IMR-90 (cell line): ENCODE data around the gene PRRC2A. TPM values are rescaled to one million over a fixed set of nuclear protein-coding genes. Genes with fewer than 3 reads are reported as not detected.

Experiments used
- ATAC-seq: fragments of 200-7000 bp; cut with Tn5 transposase; 2 replicates; pipeline ENCODE4 v1.9.1; 2020; ENCODE audit warnings: low read depth, mild to moderate bottlenecking, moderate library complexity
- BruUV-seq: library from RNA; stranded (reverse); fragments of 400-500 nt; replicated peaks from 2 replicates; lab custom pipeline; 2021; lab: Mats Ljungman, UMichigan
- CTCF ChIA-PET: fragments of 300-600 bp; formaldehyde crosslinking; extraction: SDS; loops from one replicate; lab custom pipeline; 2021; ENCODE audit warnings: antibody characterized with exemption; lab: Yijun Ruan, JAX
- POLR2A ChIA-PET: fragments of 300-600 bp; sonication (Branson Sonifier 250); formaldehyde crosslinking; loops from one replicate; lab custom pipeline; 2022; ENCODE audit warnings: antibody characterized with exemption; ENCODE audit not compliant: unreplicated experiment; lab: Charles Lee
- DNase-seq: peaks from one replicate; pipeline ENCODE4 v3.0.0; 2013
- H2AFZ ChIP-seq: replicated peaks from 2 replicates; pipeline ENCODE3; 2013; ENCODE audit warnings: low read length, mild to moderate bottlenecking; ENCODE audit not compliant: poor library complexity
- H2AK5ac ChIP-seq: 2 replicates; pipeline ENCODE4 v1.6.1; 2013; ENCODE audit warnings: low read depth, low read length, inconsistent platforms
- H2AK9ac ChIP-seq: replicated peaks from 2 replicates; pipeline ENCODE3; 2013; ENCODE audit warnings: mild to moderate bottlenecking, low read depth, low read length, moderate library complexity; ENCODE audit not compliant: poor library complexity
- H2BK120ac ChIP-seq: 2 replicates; pipeline ENCODE4 v1.6.1; 2013; ENCODE audit warnings: low read depth, low read length, inconsistent platforms
- H2BK15ac ChIP-seq: 3 replicates; pipeline ENCODE4 v1.6.1; 2013; ENCODE audit warnings: low read depth, low read length, inconsistent platforms
- H2BK20ac ChIP-seq: 2 replicates; pipeline ENCODE4 v1.6.1; 2013; ENCODE audit warnings: low read depth, mild to moderate bottlenecking, inconsistent platforms, low read length, moderate library complexity
- H2BK5ac ChIP-seq: 2 replicates; pipeline ENCODE4 v1.6.1; 2013; ENCODE audit warnings: mild to moderate bottlenecking, low read depth, low read length, inconsistent platforms; ENCODE audit not compliant: poor library complexity, severe bottlenecking
- H3K14ac ChIP-seq: replicated peaks from 2 replicates; pipeline ENCODE4 v1.6.1; 2013; ENCODE audit warnings: low read depth, low read length, inconsistent platforms
- H3K18ac ChIP-seq: 2 replicates; pipeline ENCODE4 v1.6.1; 2013; ENCODE audit warnings: low read depth, low read length, control low read depth
- H3K23ac ChIP-seq: 2 replicates; pipeline ENCODE4 v1.6.1; 2013; ENCODE audit warnings: low read depth, low read length, inconsistent platforms
- H3K27ac ChIP-seq: 2 replicates; pipeline ENCODE4 v1.5.1; 2013; ENCODE audit warnings: mild to moderate bottlenecking, control low read depth, low read length; ENCODE audit not compliant: insufficient read depth
- H3K27me3 ChIP-seq: 2 replicates; pipeline ENCODE4 v1.6.1; 2013; ENCODE audit warnings: low read length; ENCODE audit not compliant: control insufficient read depth, insufficient read depth
- H3K36me3 ChIP-seq: 2 replicates; pipeline ENCODE4 v1.6.1; 2013; ENCODE audit warnings: low read length, mixed read lengths; ENCODE audit not compliant: control insufficient read depth, insufficient read depth
- H3K4ac ChIP-seq: 2 replicates; pipeline ENCODE4 v1.6.1; 2013; ENCODE audit warnings: low read depth, low read length, inconsistent platforms
- H3K4me1 ChIP-seq: 2 replicates; pipeline ENCODE4 v1.6.1; 2013; ENCODE audit warnings: low read length, mixed read lengths; ENCODE audit not compliant: control insufficient read depth, insufficient read depth
- H3K4me2 ChIP-seq: 2 replicates; pipeline ENCODE4 v1.6.1; 2013; ENCODE audit warnings: low read depth, mild to moderate bottlenecking, control low read depth, low read length, moderate library complexity
- H3K4me3 ChIP-seq: 2 replicates; pipeline ENCODE4 v1.5.1; 2013; ENCODE audit warnings: low read depth, mild to moderate bottlenecking, control low read depth, low read length, moderate library complexity; ENCODE audit not compliant: insufficient read depth
- H3K56ac ChIP-seq: 2 replicates; pipeline ENCODE4 v1.6.1; 2013; ENCODE audit warnings: low read length, inconsistent platforms; ENCODE audit not compliant: insufficient read depth; ENCODE audit errors: extremely low read depth
- H3K79me1 ChIP-seq, 2 experiments: 2 replicates each; pipeline ENCODE4 v1.6.1; 2013; ENCODE audit warnings: low read length in 2 of 2, inconsistent platforms in 1 of 2, low read depth in 1 of 2
- H3K9ac ChIP-seq: 2 replicates; pipeline ENCODE4 v1.6.1; 2013; ENCODE audit warnings: low read depth, low read length, control low read depth
- H3K9me1 ChIP-seq: 2 replicates; pipeline ENCODE4 v1.6.1; 2013; ENCODE audit warnings: low read length, inconsistent platforms; ENCODE audit not compliant: insufficient read depth
- H3K9me3 ChIP-seq: 2 replicates; pipeline ENCODE4 v1.6.1; 2013; ENCODE audit warnings: low read length; ENCODE audit not compliant: control insufficient read depth, insufficient read depth
- H4K20me1 ChIP-seq: 2 replicates; pipeline ENCODE4 v1.6.1; 2013; ENCODE audit warnings: low read length, inconsistent platforms; ENCODE audit not compliant: insufficient read depth
- H4K5ac ChIP-seq: 2 replicates; pipeline ENCODE4 v1.6.1; 2013; ENCODE audit warnings: mild to moderate bottlenecking, low read depth, low read length, control low read depth
- H4K8ac ChIP-seq, 2 experiments: 2 replicates each; pipeline ENCODE4 v1.6.1; 2013; ENCODE audit warnings: low read depth in 2 of 2, low read length in 2 of 2, control low read depth in 1 of 2, inconsistent platforms in 1 of 2
- H4K91ac ChIP-seq: 2 replicates; pipeline ENCODE4 v1.6.1; 2013; ENCODE audit warnings: low read depth, low read length, inconsistent platforms; ENCODE audit not compliant: insufficient read depth
- BHLHE40 ChIP-seq: fragments of 150-350 bp; IDR thresholded peaks from 2 replicates; pipeline ENCODE4 v1.6.1; 2016; ENCODE audit warnings: mild to moderate bottlenecking, low read depth, low read length
- WGBS, 2 experiments: methylation state at CpG; one replicate each; pipeline versions ENCODE4 v1.1.5 to v1.1.7; 2013; ENCODE audit warnings: missing lambda C conversion rate in 2 of 2; ENCODE audit not compliant: insufficient read length in 1 of 2; ENCODE audit errors: extremely low coverage in 2 of 2; 5-methylcytosine and 5-hydroxymethylcytosine counted together
- dilution Hi-C: fragments of 300-500 bp; cut with HindIII; formaldehyde crosslinking; loops from one replicate; pipeline ENCODE4 v1.14.3; 2018; ENCODE audit warnings: low sequenced_read_pairs; ENCODE audit not compliant: unreplicated experiment
- in situ Hi-C: fragments of 300-500 bp; cut with MboI; formaldehyde crosslinking; loops from 3 replicates; pipeline ENCODE4 v1.14.3; 2019; ENCODE audit warnings: low sequenced_read_pairs, inconsistent platforms, mixed read lengths
- intact Hi-C: fragments of 100-400 bp; cut with micrococcal nuclease; formaldehyde crosslinking; loops from 2 replicates; pipeline ENCODE4 v1.10.0; 2022
- polyA plus RNA-seq, 3 experiments: library from polyadenylated mRNA; depleted of rRNA; stranded (reverse); fragments of >200 nt; gene quantifications; 2 replicates each; pipeline ENCODE4 v1.2.3, GENCODE V29; 2012; ENCODE audit warnings: low replicate concordance in 1 of 3
- total RNA-seq: library from RNA; depleted of rRNA; stranded (reverse); fragments of >200 nt; gene quantifications from 2 replicates; pipeline ENCODE4 v1.2.3, GENCODE V29; 2012
- TF ChIP-seq, protein P1 (sequence below): conservative IDR thresholded peaks from 2 replicates; pipeline ENCODE4 v1.5.1; 2012; ENCODE audit warnings: mild to moderate bottlenecking, low read depth, low read length, improper control_type of control experiment

PRRC2A gene
- total and polyA plus RNA-seq, 2 of the 4 experiments (the other 2 are of a cell fraction) = 7.7 to 88.6 TPM

DNA sequence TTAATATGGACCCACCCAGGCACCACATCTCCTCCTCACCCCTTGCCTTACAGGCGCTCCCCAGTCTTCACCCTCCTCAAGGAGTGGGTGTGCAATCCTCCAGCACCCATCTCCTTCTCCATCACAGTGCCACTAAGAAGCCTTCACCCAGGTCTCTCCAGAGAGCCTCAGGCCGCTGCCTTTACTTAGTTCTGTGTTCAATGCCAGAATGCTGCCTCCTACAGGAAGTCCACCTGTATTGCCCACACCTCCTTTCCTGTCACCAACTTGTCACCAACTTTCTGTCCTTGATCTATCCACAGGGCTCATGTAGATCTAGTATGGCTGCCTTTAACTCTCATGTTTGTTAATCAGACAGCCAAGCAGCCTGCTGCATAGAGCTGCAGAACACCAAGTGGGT is 35.0 kb upstream of the PRRC2A start:
- H3K27me3 ChIP-seq = peaks cover 11% of the 10 kb centered on the region
- no peak overlapping the region for H3K14ac ChIP-seq
- H3K27ac ChIP-seq = no peak overlapping the region
- H3K4me1 ChIP-seq = peaks cover 4% of the 10 kb centered on the region; the same call in 1 of the 2 replicates
- intact Hi-C loops = no loop called here
- H2AK5ac ChIP-seq = no peak overlapping the region
- H2AFZ ChIP-seq = no peak overlapping the region
- no peaks in the 10 kb centered on the region; the same call in 1 of the 2 replicates for H3K9me1 ChIP-seq
- no peak overlapping the region for H4K8ac ChIP-seq
- H3K4me2 ChIP-seq = no peak overlapping the region
- no peaks in the 10 kb centered on the region for H4K20me1 ChIP-seq
- dilution Hi-C loops = no loop called here
- no peak overlapping the region for H4K5ac ChIP-seq
- no peak overlapping the region for H2BK5ac ChIP-seq
- CTCF ChIA-PET = interaction anchor here (1.2 to 1.4 kb wide), 2 partner anchors 34 to 39 kb away, joined by 4 to 8 read pairs; partner anchors contain the start of genes ATP6V1G2 and NFKBIL1
- no CpG with 5 or more reads among the region's 2 CpGs for WGBS, 2 experiments
- H3K9ac ChIP-seq = no peak overlapping the region
- no peak overlapping the region for H2BK120ac ChIP-seq
- no peaks in the 10 kb centered on the region for H3K9me3 ChIP-seq
- H2BK20ac ChIP-seq = no peak overlapping the region
- no peak overlapping the region for H3K18ac ChIP-seq
- H2BK15ac ChIP-seq = no peak overlapping the region
- no peak overlapping the region for H3K23ac ChIP-seq
- no peaks in the 10 kb centered on the region for H3K36me3 ChIP-seq
- no peak overlapping the region for H3K4me3 ChIP-seq
- TF ChIP-seq, protein P1, sequence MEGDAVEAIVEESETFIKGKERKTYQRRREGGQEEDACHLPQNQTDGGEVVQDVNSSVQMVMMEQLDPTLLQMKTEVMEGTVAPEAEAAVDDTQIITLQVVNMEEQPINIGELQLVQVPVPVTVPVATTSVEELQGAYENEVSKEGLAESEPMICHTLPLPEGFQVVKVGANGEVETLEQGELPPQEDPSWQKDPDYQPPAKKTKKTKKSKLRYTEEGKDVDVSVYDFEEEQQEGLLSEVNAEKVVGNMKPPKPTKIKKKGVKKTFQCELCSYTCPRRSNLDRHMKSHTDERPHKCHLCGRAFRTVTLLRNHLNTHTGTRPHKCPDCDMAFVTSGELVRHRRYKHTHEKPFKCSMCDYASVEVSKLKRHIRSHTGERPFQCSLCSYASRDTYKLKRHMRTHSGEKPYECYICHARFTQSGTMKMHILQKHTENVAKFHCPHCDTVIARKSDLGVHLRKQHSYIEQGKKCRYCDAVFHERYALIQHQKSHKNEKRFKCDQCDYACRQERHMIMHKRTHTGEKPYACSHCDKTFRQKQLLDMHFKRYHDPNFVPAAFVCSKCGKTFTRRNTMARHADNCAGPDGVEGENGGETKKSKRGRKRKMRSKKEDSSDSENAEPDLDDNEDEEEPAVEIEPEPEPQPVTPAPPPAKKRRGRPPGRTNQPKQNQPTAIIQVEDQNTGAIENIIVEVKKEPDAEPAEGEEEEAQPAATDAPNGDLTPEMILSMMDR = peak; percentile 29; the same call in 1 of the 2 replicates
- TF ChIP-seq BHLHE40 = no peak
- no peak overlapping the region for H3K4ac ChIP-seq
- H3K79me1 ChIP-seq = no peaks in the 10 kb centered on the region
- ATAC-seq = no peak
- POLR2A ChIA-PET = interaction anchor here (0.5 kb wide), 1 partner anchor 27 kb away, joined by 4 read pairs; no protein-coding TSS in a partner anchor
- DNase-seq = no peak
- BruUV-seq = no TSS peak
- H4K91ac ChIP-seq = no peak overlapping the region
- in situ Hi-C loops = no loop called here
- no peak overlapping the region for H2AK9ac ChIP-seq
- no peak overlapping the region for H3K56ac ChIP-seq
